Measurements from ENCODE around the gene CARNS1.

GRCh38 chr11:67413266-67413849 is 2.1 kb upstream of the CARNS1 start:
- no peak for TF ChIP-seq CTCF (IDR thresholded peaks at IDR 0.05)
- TF ChIP-seq POLR2A (IDR thresholded peaks at IDR 0.05): no peak

Measured in testis (tissue), 2 donors.